Heart right ventricle (tissue), 16 donors: ENCODE measurements around the gene ARHGEF16. TPM values are rescaled to one million over a fixed set of nuclear protein-coding genes. Genes with fewer than 3 reads are reported as not detected.

ENCODE experiments used
- ATAC-seq, 8 donors: fragments of 200-7000 bp; cut with Tn5 transposase; one replicate each; pipeline ENCODE4 v1.9.1; 2020; ENCODE audit warnings: mild to moderate bottlenecking in 8 of 8, moderate library complexity in 8 of 8, moderate number of reproducible peaks in 1 of 8
- DNase-seq, 2 donors: peaks; one replicate each; pipeline ENCODE4 v3.0.0-alpha.2; 2020
- H3K27ac ChIP-seq, 10 donors: fragments of 200-600 bp; sonication (generic) in 2 of 10; one replicate each; pipeline versions ENCODE4 v1.5.0 to v1.8.0; 2020 to 2022; ENCODE audit warnings: mild to moderate bottlenecking in 3 of 10
- H3K27me3 ChIP-seq, 7 donors: fragments of 200-600 bp; one replicate each; pipeline ENCODE4 v1.8.0; 2021 to 2022; ENCODE audit warnings: mild to moderate bottlenecking in 2 of 7
- H3K36me3 ChIP-seq, 9 donors: fragments of 200-600 bp; sonication (generic) in 1 of 9; one replicate each; pipeline versions ENCODE4 v1.5.0 to v1.8.0; 2020 to 2022; ENCODE audit warnings: mild to moderate bottlenecking in 2 of 9
- H3K4me1 ChIP-seq, 9 donors: fragments of 200-600 bp; sonication (generic) in 1 of 9; one replicate each; pipeline versions ENCODE4 v1.5.0 to v1.8.0; 2020 to 2022; ENCODE audit warnings: mild to moderate bottlenecking in 4 of 9
- H3K4me3 ChIP-seq, 10 donors: fragments of 200-600 bp; sonication (generic) in 2 of 10; one replicate each; pipeline versions ENCODE4 v1.5.0 to v1.8.0; 2020 to 2022; ENCODE audit warnings: mild to moderate bottlenecking in 7 of 10, moderate library complexity in 2 of 10
- H3K9me3 ChIP-seq, 11 donors: fragments of 200-600 bp in 10 of 11; sonication (generic) in 2 of 11; one replicate each; pipeline versions ENCODE4 v1.5.0 to v1.8.0; 2013 to 2022; ENCODE audit warnings: mild to moderate bottlenecking in 2 of 11, control low read depth in 1 of 11, moderate library complexity in 1 of 11
- CTCF ChIP-seq, 9 donors: fragments of 200-600 bp; sonication (generic) in 2 of 9; IDR thresholded peaks; one replicate each; pipeline versions ENCODE4 v1.5.0 to v1.8.0; 2021 to 2022; ENCODE audit warnings: antibody characterized with exemption in 9 of 9, mild to moderate bottlenecking in 5 of 9, moderate library complexity in 1 of 9
- WGBS, 2 donors: extraction: QIAGEN DNeasy Blood & Tissue Kit; methylation state at CpG; one replicate each; pipeline ENCODE4 v1.1.7; 2013; ENCODE audit warnings: inconsistent platforms in 1 of 2; 5-methylcytosine and 5-hydroxymethylcytosine counted together
- intact Hi-C, 10 donors: fragments of 100-400 bp; cut with DNase I; formaldehyde crosslinking; loops; one replicate each; pipeline versions ENCODE4 v1.11.1 to v1.14.2; 2022
- polyA plus RNA-seq, 2 donors: library from polyadenylated mRNA; stranded (reverse); fragments of 200-250 nt; gene quantifications; one replicate each; pipeline ENCODE4 v1.2.3, GENCODE V29; 2013
- total RNA-seq, 10 donors: library from RNA; stranded (reverse); fragmentation: NEBNext Ultra II Directional in 3 of 10; extraction: Animal tissue kit (Norgen Biotek cat#: 25700) in 3 of 10; gene quantifications; one replicate each; pipeline versions ENCODE4 v1.2.1 to v1.2.4, GENCODE V29; 2021 to 2023
- donor health status: Arrhythmogenic right ventricular cardiomyopathy.
- donor health status: ischemic (EF 13 %, LVEDD 7.1; RV severe dilation, severe dysfunction).
- donor health status: healthy with polysubstance abuse.
- donor health status: DM: no; HTN: yes; CAD: no.
- donor health status: DM: no; HTN: no; CAD: no.
- donor health status: ischemic (EF 25% LVEDD 6.9; RV normal size, moderate dysfunction).
- donor health status: ischemic (EF 25% LVEDD 5.7; RV mildly dilated, moderate dysfunction).
- donor health status: healthy.
- donor health status: DM: yes; HTN: yes; CAD: no.
- donor health status: Ischemic cardiomyopathy.
- donor health status: ischemic (EF 35%, LVEDD 5.7; RV mildly dilated, moderate dysfunction).
- donor health status: nonischemic (EF 11% LVEDD 7.7; RV severe dilation, severe dysfunction).
- donor health status: DM: yes; HTN: yes; CAD: no.
- donor health status: PGD.
- donor health status: ischemic (EF 29% LVEDD 5.4; RV normal size, mild dysfunction).
- donor health status: nonischemic (EF 23%, LVEDD 6.1; RV moderate dilation, normal function).

The ARHGEF16 gene
- total and polyA plus RNA-seq, 12 donors: 0.17 to 1.1 (median 0.40) TPM

DNA sequence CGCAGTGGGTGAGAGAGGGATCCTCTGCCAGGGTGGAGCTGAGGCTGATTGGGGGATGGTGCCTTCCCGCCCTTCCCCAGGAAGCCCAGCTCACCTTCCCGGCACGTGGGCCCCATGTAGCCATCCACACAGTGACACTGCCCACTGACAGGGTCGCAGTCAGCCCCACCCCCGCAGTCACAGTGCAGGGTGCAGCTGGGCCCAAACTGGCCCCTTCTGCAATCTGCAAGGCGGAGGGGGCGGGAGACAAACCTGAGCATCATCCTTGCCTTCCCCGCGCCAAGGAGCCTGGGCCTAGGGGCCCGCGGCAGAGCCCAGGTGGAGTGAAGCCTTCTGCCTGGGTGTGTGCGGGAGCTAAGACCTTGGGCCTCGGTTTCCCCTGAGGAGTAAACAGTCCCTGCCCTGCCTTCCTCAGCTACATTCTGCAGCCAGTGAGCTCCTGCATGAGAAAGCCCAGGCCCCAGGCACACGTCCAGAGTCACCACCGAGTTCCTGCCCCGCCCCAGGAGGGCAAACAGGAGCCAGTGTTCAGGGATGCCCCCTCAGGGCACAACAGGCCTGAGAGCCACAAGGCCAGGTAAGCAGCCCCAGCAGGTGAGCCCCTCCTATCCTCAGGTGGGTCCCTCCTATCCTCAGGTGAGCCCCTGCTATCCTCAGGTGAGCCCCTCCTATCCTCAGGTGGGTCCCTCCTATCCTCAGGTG is 38.2 kb downstream of the ARHGEF16 start:
- Histone ChIP-seq H3K27ac (no peak overlapping the region), H3K4me3 (no peak overlapping the region), H3K9me3 (peaks cover 0 to 12% (median 3%) of the 10 kb centered on the region in 11 donors), H3K27me3 (no peaks in the 10 kb centered on the region), H3K4me1 (peaks cover 0 to 9% (median 6%) of the 10 kb centered on the region in 9 donors), H3K36me3 (no peaks in the 10 kb centered on the region)
- TF ChIP-seq CTCF (IDR thresholded peaks at IDR 0.05): no peak
- 88 to 90% methylated on average over 17 of the region's 17 CpGs for WGBS, 2 donors
- no peak for ATAC-seq
- intact Hi-C loops: loop anchor here in 5 of 10 donors (5.0 to 10.0 kb wide), 4 partner anchors 70 to 235 kb away; no protein-coding TSS in a partner anchor
- DNase-seq: no peak

- intact Hi-C loops: loop anchor here in 5 of 10 donors (5.0 to 10.0 kb wide), 4 partner anchors 68 to 233 kb away; no protein-coding TSS in a partner anchor
- no peak for ATAC-seq
- H3K4me1 ChIP-seq: peaks cover 0 to 9% (median 6%) of the 10 kb centered on the region in 9 donors
- DNase-seq: no peak
- TF ChIP-seq CTCF (IDR thresholded peaks at IDR 0.05): no peak
- no peaks in the 10 kb centered on the region for H3K9me3 ChIP-seq
- H3K27me3 ChIP-seq: no peaks in the 10 kb centered on the region
- H3K4me3 ChIP-seq: no peak overlapping the region
- WGBS, 2 donors: 90% methylated on average over 34 of the region's 34 CpGs
- no peak overlapping the region for H3K27ac ChIP-seq
- H3K36me3 ChIP-seq: no peaks in the 10 kb centered on the region
Observed at GRCh38 chr1:3494321-3495308, 40.1 kb downstream of the ARHGEF16 start.

GRCh38 chr1:3495776-3496745 is 41.6 kb downstream of the ARHGEF16 start:
- Histone ChIP-seq H3K4me3 (no peak overlapping the region), H3K9me3 (no peaks in the 10 kb centered on the region), H3K27me3 (no peaks in the 10 kb centered on the region), H3K36me3 (no peaks in the 10 kb centered on the region), H3K4me1 (peaks cover 0 to 7% (median 6%) of the 10 kb centered on the region in 9 donors), H3K27ac (no peak overlapping the region)
- 87 to 90% methylated on average over 34 to 36 of the region's 36 CpGs for WGBS, 2 donors
- intact Hi-C loops: loop anchor here in 2 of 10 donors (10.0 kb wide), 2 partner anchors 69 to 229 kb away; no protein-coding TSS in a partner anchor
- TF ChIP-seq CTCF (IDR thresholded peaks at IDR 0.05): no peak
- DNase-seq: no peak
- ATAC-seq: no peak
